NCI-H345 treated with DMSO at 0.1 percent for 48 hours (cell line): ENCODE measurements around the gene AMPD3.

Source experiments
- DNase-seq: peaks from one replicate; lab custom pipeline; 2025; ENCODE audit not compliant: unreplicated experiment; lab: John Stamatoyannopoulos, UW

Gene AMPD3

DNA sequence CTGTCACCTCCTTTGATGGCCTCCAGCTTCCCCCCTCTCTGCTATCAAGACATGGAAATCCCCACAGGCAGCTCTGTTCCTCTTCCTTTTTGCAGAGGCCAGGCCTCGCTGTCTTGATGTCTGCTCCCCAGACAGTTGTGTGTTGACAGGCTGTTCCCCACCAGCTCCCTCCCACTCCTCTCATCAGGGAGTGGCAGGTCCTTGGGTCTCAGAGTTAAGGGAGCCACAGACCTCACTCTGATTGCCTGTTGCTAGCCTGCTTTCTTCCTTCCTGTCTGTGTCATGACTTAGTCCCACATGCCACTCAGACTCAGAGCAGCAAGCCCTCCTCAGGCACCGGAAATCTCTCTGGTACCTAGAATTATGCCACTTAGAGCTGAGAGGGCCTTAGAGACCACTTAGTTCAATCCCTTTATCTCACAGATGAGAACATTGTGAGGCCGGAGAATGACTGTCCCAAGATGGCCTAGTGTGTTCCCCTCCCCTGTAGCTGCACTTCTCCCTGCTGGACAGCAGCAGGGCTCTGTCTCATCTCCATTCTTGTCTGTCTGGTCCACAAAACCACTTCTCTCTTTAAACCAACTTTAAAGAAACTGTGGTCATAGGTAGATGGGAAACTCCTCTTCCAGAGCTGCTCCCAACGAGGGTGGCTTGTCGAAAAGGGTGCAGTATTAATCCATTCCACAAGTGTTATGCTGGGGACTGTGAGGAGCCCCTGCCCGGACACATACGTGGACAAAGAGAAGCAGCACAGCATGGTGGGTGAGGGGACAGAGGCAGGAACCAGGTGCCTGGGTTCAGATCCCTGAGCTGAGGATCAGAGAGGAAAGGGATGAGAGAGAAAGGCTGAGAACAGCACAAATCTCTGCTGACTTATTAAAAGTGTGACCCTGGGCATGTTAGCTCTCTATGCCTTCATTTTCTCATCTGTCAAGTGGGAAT, 4.2 kb downstream of the AMPD3 start:
- DNase-seq: no peak

DNA sequence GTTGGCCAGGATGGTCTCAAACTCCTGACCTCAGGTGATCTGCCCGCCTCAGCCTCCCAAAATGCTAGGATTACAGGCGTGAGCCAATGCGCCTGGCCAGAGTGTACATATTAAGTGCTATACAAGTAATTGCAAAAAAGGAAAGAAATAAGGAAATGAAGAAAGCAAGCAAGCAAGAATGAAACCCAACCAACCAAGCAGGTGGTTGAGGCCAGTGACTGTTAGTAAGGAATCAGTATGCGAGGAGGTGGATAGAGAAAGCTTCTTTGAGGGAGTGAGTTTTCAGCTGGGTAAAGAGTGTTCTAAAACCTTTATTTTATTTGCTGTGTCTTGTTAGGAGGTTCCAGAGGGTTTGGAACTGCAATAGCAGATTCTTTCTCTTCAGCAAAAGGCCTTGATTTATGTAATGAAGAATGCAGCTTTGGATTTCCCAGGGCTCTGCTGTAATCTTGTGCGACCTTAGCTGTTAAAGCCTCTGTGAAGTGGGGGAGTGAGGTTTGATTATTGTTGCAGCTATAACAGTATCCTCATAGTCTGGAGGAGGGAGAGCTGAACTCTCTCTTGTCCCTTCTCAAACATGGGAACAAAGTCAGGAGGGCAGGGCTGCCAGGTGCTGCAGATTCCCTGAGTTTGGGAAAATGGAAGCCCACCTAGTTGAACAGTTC, 5.7 kb downstream of the AMPD3 start:
- DNase-seq: no peak

DNA sequence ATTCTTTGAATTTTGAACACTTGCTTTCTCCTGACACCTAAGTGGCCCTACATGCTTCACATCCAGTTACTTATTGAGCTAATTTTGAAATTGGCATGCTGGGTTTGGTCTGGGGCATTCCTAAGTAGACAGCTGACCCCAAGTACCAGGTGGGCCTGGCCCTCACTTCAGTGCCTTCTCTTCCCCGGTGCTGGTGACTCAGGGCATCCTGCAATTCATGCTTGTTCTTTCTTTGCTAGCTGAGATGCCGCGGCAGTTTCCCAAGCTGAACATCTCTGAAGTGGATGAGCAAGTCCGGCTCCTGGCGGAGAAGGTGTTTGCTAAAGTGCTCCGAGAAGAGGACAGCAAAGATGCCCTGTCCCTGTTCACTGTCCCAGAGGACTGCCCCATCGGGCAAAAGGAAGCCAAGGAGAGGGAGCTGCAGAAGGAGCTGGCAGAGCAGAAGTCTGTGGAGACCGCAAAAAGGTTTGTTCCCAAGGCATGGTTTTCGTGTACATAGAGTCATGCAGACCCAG, 6.3 kb downstream of the AMPD3 start:
- no peak for DNase-seq

DNA sequence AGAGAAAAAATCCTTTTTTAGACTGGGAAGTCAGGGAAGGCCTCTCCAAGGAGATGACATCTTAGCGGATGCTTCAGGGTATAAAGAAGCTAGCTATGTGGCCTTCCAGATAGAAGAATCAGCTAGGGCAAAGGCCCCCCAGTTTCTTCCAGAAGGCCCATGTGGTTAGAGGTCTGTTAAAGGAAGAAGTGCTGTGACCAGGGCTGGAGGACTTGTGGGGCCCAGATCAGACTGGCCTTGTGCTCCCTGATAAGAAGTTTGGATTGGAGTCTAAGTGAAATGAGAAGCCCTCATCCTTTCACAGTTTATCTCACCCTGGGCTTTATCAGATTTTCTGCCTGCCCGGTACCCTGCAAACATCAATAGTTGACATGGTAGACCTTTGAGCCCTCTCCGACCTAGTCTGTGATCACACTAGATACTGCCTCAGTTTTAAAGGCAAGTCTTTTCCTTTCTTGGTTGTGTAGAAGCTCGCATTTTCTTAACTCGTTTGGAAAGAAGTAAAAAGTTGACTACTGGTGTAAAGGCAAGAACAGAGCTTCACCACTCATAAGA, 7.8 kb downstream of the AMPD3 start:
- DNase-seq: no peak

DNA sequence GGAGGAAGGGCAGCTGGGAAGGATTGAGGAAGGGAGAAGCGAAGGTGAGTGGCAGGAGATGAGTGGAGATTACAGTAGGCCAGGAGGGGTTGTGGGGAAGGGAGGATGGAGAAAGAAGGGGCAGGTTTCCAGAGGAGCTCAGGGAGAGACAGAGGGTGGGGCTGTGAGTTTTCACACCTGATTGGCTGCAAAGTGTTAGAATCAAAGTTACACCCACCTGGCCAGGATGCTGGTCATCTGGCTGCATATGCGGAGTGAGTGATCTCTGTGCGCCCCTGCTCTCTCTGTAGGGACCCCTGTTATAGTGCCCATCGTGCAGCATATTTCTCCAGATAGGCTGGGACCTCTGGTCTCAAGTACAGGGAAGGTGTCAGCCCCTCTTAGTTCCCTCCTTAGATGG, 18.3 kb downstream of the AMPD3 start:
- no peak for DNase-seq

DNA sequence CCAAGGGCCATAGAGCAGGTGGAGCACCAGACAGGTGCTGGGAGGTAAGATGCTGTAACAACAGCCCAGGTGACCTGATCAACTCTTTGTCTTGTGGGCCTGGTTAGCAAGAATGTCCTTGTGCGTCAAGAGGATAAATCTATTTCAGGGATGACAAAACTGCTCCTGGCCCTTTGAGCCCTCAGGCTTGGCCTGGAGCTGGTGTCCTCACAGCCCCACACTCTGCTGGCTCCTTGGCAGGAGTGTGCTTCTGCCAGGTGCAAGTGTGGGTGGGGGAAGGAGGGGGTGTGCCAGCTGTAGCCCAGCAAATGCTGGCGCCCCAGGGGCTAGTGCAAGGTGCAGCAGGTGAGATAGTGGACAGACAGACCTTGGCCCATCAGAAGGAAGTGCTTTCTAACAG, 19.5 kb downstream of the AMPD3 start:
- DNase-seq: no peak

GRCh38 chr11:10476342-10476741, 21.3 kb downstream of the AMPD3 start:
- DNase-seq: no peak

DNA sequence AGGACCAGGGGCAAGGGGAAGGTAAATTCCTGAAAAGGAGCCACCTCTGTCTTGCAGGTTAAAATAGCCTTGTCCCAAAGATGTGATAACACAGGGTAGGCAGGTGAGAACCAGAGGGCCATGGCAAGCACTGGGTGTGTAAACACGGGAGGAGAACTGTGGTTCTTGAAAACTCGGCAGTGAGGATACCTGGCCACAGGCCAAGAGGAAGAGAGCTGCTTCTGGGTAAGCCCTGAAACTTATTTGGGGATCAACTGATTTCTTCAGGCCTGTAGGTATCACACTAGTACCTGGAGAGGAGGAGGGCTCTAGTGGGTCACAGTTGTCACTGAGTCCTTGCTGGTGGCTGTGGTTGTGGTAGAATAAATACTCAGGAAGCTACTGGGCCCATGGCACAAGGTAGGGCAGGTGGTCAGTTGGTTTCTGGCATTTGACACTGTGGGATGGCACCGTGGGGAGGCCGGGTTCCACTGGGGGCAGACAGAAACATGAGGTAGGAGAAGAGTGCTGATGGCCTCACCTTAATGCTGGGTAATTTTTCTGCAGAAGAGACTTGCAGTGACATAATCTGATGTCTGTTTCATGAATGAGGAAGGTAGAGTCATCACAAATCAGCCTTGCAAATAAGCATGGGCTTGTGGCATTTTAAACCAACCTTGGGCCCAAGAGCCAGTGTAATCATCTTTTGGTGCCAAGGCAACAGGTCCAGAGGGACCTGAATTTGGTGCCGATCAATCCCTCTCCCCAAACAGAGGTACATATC, 22.0 kb downstream of the AMPD3 start:
- no peak for DNase-seq

DNA sequence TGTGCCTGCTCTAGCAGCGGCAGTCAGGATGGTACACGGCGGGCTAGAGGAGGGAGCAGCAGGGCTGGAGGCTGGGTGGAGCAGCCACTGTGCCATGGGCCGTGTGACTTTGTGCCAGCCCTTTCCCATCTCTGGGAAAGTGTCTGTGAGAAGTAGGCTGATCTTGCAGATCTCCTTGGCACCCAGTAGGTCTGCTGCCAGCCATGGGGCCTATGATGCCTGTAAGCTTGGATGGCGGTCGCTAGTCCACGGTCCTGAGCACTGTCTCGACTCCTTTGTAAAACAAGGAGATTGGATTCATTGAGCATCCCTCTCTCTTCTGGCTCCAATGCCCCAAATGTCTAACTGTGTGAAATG, 22.6 kb downstream of the AMPD3 start:
- no peak for DNase-seq

DNA sequence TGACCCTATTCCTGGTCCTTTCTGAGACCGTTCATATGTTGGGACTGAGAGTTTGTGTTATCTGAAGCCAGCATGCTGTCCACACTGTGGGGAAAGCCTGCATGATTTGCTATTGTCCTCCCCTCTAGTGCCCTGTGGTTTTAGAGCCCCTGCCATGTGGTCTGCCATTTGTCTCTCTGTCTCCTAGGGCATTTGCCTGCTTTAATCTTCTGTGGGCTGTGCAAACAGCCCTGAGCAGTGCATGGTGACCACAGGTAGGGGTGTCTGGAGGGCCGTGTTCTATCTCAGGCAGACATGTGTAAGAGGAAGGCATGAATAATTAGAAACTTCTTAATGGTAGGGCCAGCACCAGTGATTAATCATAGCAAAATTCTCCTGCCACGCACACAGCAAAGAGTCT, 23.0 kb downstream of the AMPD3 start:
- no peak for DNase-seq

GRCh38 chr11:10478574-10479550, 23.8 kb downstream of the AMPD3 start:
- DNase-seq: no peak

DNA sequence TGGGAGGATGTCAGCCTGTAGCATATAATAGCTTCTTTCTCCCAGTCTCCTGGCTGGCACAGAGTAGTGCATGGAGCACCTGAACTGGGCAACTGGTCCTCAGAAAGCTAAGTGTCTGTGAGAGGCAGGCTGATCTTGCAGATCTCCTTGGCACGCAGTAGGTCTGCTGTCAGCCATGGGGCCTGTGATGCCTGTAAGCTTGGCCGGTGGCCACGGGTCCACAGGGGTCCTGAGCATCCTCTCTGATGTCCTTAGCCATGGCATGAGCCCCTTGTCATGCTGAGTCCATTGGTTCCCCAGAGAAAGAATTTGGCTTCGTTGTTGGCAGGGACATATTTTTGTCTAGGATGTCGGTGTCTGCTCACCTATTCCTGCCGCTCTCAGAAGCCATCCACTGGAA, 25.0 kb downstream of the AMPD3 start:
- DNase-seq: no peak

- no peak for DNase-seq
Measured at GRCh38 chr11:10480760-10481159, 25.7 kb downstream of the AMPD3 start.

GRCh38 chr11:10481560-10482349, 26.7 kb downstream of the AMPD3 start:
- no peak for DNase-seq

DNA sequence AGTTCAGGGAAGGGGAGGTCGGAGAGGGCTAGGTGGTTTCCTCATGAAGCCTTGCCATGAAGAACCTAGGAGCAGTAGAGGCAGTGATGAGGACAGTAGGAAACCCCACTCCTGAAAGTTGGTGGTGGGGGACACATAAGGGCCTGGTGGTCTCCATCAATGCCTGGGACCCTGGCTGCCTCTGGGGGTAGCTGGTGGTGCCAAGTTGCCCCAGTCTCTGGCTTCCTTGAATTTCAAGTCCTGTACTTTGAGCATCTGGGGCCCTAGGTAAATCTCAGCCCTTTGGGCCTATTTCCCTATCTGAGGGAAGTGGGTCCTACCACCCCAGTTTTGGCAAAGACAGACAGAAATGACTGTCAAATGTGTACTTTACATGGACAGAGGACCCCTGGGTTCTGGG, 28.1 kb downstream of the AMPD3 start:
- no peak for DNase-seq

- DNase-seq: peak; percentile 32
Measured at GRCh38 chr11:10483584-10483983, 28.5 kb downstream of the AMPD3 start.

GRCh38 chr11:10484461-10485180, 29.6 kb downstream of the AMPD3 start:
- DNase-seq: no peak

DNA sequence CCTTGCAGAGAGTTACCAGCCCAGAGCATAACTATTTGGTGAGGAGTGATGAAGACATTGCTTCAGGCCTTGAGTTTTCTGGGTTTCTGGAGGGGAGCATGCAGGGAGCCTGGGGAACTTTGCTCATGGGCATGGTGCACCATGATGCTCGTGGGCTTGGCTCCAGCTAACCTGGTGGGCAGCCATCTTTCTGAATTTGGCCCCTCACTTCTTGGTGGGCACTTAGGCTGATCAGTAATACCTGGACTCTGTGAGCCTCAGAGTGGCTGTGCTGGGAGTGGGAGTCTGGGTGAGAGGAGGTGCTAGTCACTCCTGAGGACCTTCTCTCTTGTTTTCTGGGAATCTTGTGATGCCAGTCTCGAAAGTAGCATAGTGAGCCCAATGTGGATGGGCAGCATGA, 30.6 kb downstream of the AMPD3 start:
- DNase-seq: no peak
